ENCODE results near the gene NCBP2L. TPM values are rescaled to one million over a fixed set of nuclear protein-coding genes. Genes with fewer than 3 reads are reported as not detected.

NCBP2L gene
- total RNA-seq, 1 donor from 2014 or later = not detected

DNA sequence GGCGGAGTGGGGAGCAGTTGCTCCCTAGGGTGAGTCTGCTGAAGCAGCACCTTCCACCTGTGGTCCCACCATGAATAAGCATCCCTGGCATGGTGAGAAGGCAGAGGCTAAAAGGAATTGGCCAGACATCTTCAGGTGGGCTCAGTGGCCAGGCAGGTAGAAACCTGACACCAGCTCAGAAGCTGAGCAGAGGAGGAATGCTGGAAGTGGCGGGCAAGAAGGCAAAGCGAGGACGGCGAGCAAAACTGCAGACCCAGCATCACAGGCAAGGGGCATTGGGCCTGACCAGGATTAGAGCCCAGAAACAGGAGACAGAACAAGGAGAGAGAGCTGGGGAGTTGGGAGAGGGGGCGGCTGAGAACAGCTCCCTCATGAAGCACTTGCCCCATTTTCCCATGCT is 27.3 kb upstream of the NCBP2L start:
- Mint-ChIP-seq H3K27me3 (ENCODE audit: unreplicated experiment) (peaks cover 3% of the 10 kb centered on the region), H3K9me3 (ENCODE audit: unreplicated experiment) (no peaks in the 10 kb centered on the region), H3K4me3 (ENCODE audit: unreplicated experiment) (no peak overlapping the region), H3K4me1 (ENCODE audit: unreplicated experiment) (peaks cover 8% of the 10 kb centered on the region), H3K27ac (ENCODE audit: unreplicated experiment) (no peak overlapping the region), H3K36me3 (ENCODE audit: low read depth, unreplicated experiment) (no peaks in the 10 kb centered on the region)
- TF ChIP-seq, protein P1, sequence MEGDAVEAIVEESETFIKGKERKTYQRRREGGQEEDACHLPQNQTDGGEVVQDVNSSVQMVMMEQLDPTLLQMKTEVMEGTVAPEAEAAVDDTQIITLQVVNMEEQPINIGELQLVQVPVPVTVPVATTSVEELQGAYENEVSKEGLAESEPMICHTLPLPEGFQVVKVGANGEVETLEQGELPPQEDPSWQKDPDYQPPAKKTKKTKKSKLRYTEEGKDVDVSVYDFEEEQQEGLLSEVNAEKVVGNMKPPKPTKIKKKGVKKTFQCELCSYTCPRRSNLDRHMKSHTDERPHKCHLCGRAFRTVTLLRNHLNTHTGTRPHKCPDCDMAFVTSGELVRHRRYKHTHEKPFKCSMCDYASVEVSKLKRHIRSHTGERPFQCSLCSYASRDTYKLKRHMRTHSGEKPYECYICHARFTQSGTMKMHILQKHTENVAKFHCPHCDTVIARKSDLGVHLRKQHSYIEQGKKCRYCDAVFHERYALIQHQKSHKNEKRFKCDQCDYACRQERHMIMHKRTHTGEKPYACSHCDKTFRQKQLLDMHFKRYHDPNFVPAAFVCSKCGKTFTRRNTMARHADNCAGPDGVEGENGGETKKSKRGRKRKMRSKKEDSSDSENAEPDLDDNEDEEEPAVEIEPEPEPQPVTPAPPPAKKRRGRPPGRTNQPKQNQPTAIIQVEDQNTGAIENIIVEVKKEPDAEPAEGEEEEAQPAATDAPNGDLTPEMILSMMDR (IDR thresholded peaks at IDR 0.05; ENCODE audit: unreplicated experiment) = no peak
- DNase-seq (ENCODE audit: low spot score) = no peak

DNA sequence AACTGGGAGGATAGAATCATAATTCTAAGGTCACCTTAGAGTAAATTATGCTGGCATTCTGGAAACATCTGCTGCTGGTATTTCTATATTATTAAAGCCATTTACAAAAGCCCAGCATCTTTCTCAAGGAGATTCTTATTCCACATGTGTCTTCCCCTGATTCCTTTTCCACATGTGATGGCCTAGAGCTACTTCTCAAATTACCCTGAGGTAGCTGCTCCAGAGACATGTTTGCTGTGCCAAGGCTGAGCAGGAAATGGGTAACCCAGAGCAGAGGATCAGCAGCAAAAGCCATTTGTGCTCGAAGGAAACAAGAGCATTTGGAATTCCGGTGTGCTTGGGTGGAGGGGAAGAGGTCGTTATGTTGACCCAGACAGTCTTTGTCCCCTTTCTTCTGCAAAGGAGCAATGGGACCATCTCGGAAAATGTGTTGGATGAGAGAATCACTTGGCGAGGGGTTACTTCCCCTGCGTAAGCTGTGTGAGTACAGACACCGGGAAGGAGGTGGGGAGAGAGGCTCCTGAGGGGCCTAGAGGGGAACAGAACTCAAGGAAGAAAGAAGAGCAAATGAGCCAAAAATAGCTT is 26.6 kb upstream of the NCBP2L start:
- Mint-ChIP-seq H3K27me3 (ENCODE audit: unreplicated experiment) (peaks cover 3% of the 10 kb centered on the region), H3K36me3 (ENCODE audit: low read depth, unreplicated experiment) (no peaks in the 10 kb centered on the region), H3K4me1 (ENCODE audit: unreplicated experiment) (peaks cover 11% of the 10 kb centered on the region), H3K9me3 (ENCODE audit: unreplicated experiment) (no peaks in the 10 kb centered on the region), H3K4me3 (ENCODE audit: unreplicated experiment) (no peak overlapping the region), H3K27ac (ENCODE audit: unreplicated experiment) (no peak overlapping the region)
- TF ChIP-seq, protein P1 (IDR thresholded peaks at IDR 0.05; ENCODE audit: unreplicated experiment) = no peak
- DNase-seq (ENCODE audit: low spot score) = no peak

DNA sequence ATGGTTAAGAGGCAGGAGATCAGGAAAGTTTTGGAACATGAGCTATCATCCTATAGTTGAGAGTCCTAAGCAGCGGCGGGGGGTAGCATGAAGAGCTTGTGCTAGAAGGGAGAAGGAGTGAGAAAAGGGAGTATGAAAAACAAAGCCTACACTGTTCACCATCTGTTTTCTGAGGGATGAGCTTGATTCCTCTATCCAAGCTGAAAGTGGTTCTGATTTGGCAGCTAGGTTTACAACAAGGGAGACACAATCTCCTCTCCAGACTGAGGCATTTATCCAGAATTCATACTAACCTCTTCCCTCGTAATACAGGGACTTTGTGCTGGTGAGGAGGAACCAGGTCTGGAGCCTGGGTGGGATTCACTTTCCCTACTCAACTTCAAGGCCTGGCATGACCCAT is 25.5 kb upstream of the NCBP2L start:
- Mint-ChIP-seq H3K27me3 (ENCODE audit: unreplicated experiment) (peaks cover 3% of the 10 kb centered on the region), H3K27ac (ENCODE audit: unreplicated experiment) (no peak overlapping the region), H3K9me3 (ENCODE audit: unreplicated experiment) (no peaks in the 10 kb centered on the region), H3K36me3 (ENCODE audit: low read depth, unreplicated experiment) (no peaks in the 10 kb centered on the region), H3K4me3 (ENCODE audit: unreplicated experiment) (no peak overlapping the region), H3K4me1 (ENCODE audit: unreplicated experiment) (peaks cover 11% of the 10 kb centered on the region)
- DNase-seq (ENCODE audit: low spot score) = no peak
- TF ChIP-seq, protein P1 (IDR thresholded peaks at IDR 0.05; ENCODE audit: unreplicated experiment) = no peak

DNA sequence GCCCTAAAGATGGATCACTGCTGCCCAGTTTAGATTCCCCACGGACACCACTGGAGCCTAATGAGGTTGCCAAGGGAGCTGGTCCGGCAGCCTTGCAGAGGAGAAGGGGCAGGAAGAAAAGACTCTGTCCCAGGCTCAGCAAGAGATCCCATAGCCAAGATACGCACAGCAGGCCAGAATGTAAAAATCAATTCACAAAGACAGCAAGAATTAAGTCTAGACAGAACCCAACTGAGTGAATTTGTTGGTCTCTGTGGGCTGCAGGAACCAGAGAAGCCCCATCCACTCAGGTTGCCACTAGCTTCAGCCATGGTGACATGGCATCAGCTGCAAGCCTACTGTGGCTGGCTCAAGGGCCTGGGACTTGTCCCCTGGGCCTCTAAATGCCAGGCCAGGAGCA is 24.8 kb upstream of the NCBP2L start:
- Mint-ChIP-seq H3K27me3 (ENCODE audit: unreplicated experiment) (peaks cover 3% of the 10 kb centered on the region), H3K9me3 (ENCODE audit: unreplicated experiment) (no peaks in the 10 kb centered on the region), H3K4me3 (ENCODE audit: unreplicated experiment) (no peak overlapping the region), H3K4me1 (ENCODE audit: unreplicated experiment) (peaks cover 11% of the 10 kb centered on the region), H3K27ac (ENCODE audit: unreplicated experiment) (no peak overlapping the region), H3K36me3 (ENCODE audit: low read depth, unreplicated experiment) (no peaks in the 10 kb centered on the region)
- TF ChIP-seq, protein P1 (IDR thresholded peaks at IDR 0.05; ENCODE audit: unreplicated experiment) = no peak
- no peak for DNase-seq (ENCODE audit: low spot score)

DNA sequence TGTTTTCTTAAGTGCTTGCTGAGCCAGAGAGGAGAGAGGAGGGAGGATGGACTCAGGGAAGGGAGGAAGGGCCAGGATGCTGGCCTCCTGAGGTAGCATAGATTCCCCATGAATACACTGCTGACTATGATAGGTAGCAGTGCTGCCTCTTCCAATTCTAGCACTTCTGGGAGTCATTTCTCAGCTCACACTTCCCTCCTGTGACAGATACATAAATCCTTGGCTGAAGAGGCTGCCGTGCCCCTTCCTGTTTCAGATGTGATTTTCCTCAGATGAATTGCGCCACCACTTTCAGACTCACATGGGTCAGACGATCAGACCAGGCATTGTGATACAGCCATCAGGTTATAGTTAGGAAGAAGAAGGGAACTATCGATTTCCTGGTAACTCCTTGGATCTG is 24.3 kb upstream of the NCBP2L start:
- Mint-ChIP-seq H3K4me3 (ENCODE audit: unreplicated experiment) (no peak overlapping the region), H3K27me3 (ENCODE audit: unreplicated experiment) (peaks cover 3% of the 10 kb centered on the region), H3K9me3 (ENCODE audit: unreplicated experiment) (no peaks in the 10 kb centered on the region), H3K4me1 (ENCODE audit: unreplicated experiment) (peaks cover 11% of the 10 kb centered on the region), H3K36me3 (ENCODE audit: low read depth, unreplicated experiment) (no peaks in the 10 kb centered on the region), H3K27ac (ENCODE audit: unreplicated experiment) (no peak overlapping the region)
- TF ChIP-seq, protein P1 (IDR thresholded peaks at IDR 0.05; ENCODE audit: unreplicated experiment) = no peak
- no peak for DNase-seq (ENCODE audit: low spot score)
